Measurements from ENCODE around the gene TMCO1. TPM values are rescaled to one million over a fixed set of nuclear protein-coding genes. Genes with fewer than 3 reads are reported as not detected.

TMCO1 gene
- total and polyA plus RNA-seq, 2 of the 13 experiments (the other 11 are each of a cell fraction or from before 2014, with no cell fraction given), result 106 to 119 TPM

- peak; percentile 61; the same call in 1 of the 2 replicates for TF ChIP-seq PLSCR1 (CRISPR knock-in tag; IDR thresholded peaks at IDR 0.05; ENCODE audit: borderline replicate concordance)
- no peak for TF ChIP-seq HHEX (CRISPR knock-in tag; IDR thresholded peaks at IDR 0.05)
- TF ChIP-seq ELF1 (CRISPR knock-in tag; IDR thresholded peaks at IDR 0.05), result peak; percentile 94
- TF ChIP-seq ZNF18 (CRISPR knock-in tag; IDR thresholded peaks at IDR 0.05; ENCODE audit: insufficient replicate concordance), result no peak
- peak; percentile 30; the same call in 1 of the 2 replicates for TF ChIP-seq KDM3A (CRISPR knock-in tag; IDR thresholded peaks at IDR 0.05; ENCODE audit: low read depth)
- TF ChIP-seq THAP7 (CRISPR knock-in tag; IDR thresholded peaks at IDR 0.05), result peak; percentile 85; the same call in 1 of the 2 replicates
- TF ChIP-seq ZBTB2 (CRISPR knock-in tag; IDR thresholded peaks at IDR 0.05; ENCODE audit: low read depth), result peak; percentile 81
- TF ChIP-seq ZNF577 (CRISPR knock-in tag; IDR thresholded peaks at IDR 0.05; ENCODE audit: borderline replicate concordance, low read depth), result no peak
- peak; percentile 43; the same call in 1 of the 2 replicates for TF ChIP-seq SMAD3 (CRISPR knock-in tag; IDR thresholded peaks at IDR 0.05)
- TF ChIP-seq AKAP8 (CRISPR knock-in tag; IDR thresholded peaks at IDR 0.05), result no peak
- no peak for TF ChIP-seq ZNF749 (CRISPR knock-in tag; IDR thresholded peaks at IDR 0.05; ENCODE audit: borderline replicate concordance)
- TF ChIP-seq ZSCAN12 (CRISPR knock-in tag; IDR thresholded peaks at IDR 0.05), result peak; percentile 36; the same call in 1 of the 2 replicates
- TF ChIP-seq MAFG (CRISPR knock-in tag; IDR thresholded peaks at IDR 0.05), result no peak
- TF ChIP-seq ZNF335 (CRISPR knock-in tag; IDR thresholded peaks at IDR 0.05), result peak; percentile 30; the same call in 1 of the 2 replicates
- TF ChIP-seq ZNF790 (CRISPR knock-in tag; IDR thresholded peaks at IDR 0.05; ENCODE audit: borderline replicate concordance), result no peak
- peak; percentile 66 for TF ChIP-seq ZNF691 (CRISPR knock-in tag; IDR thresholded peaks at IDR 0.05; ENCODE audit: borderline replicate concordance, low read depth)
- no peak for TF ChIP-seq HNF1A (IDR thresholded peaks at IDR 0.05; ENCODE audit: low read depth)
- TF ChIP-seq HNF1A (CRISPR knock-in tag; IDR thresholded peaks at IDR 0.05; ENCODE audit: borderline replicate concordance), result peak; percentile 56; the same call in 1 of the 2 replicates
These were observed at the start of gene TMCO1 (continued) for GRCh38 chr1:165768513-165769394.

All from HepG2 (cell line).